ENCODE data around the gene FICD. TPM values are rescaled to one million over a fixed set of nuclear protein-coding genes. Genes with fewer than 3 reads are reported as not detected.

Gene FICD
- total and polyA plus RNA-seq, 3 donors from 2014 or later, result 10.0 to 16.7 (median 10.5) TPM

DNA sequence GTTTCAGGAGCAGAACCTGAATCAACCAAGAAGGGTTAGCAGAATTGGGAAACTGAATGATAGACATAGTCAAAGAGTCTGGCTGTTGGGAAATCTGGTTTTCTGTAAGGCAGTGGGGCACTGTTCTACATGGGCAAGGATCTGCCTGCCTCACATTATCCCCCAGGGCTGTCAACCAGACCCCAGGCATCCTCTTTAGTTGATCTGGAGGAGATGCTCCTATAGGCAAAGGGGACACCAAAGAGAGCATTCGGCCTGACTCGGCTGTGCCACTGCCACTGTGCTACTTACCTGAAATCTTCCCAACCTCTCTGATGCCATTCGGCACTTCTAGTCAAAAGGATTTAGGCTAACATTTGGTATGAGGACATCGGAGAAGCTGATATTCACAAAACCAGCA is 51.4 kb downstream of the FICD start:
- 88 to 90% methylated on average over 4 of the region's 4 CpGs for WGBS, 2 donors

GRCh38 chr12:108567406-108568337 is 52.6 kb downstream of the FICD start:
- WGBS, 2 donors, result 72 to 76% methylated on average over 7 of the region's 7 CpGs
- Histone ChIP-seq H3K9me3 (no peaks in the 10 kb centered on the region), H3K4me1 (peaks cover 28% of the 10 kb centered on the region), H3K27me3 (no peaks in the 10 kb centered on the region), H3K27ac (no peak overlapping the region), H3K36me3 (ENCODE audit: low read depth, missing control alignments) (no peaks in the 10 kb centered on the region), H3K4me3 (no peak overlapping the region)
- intact Hi-C loops (cut with DNase I; ENCODE audit: low total_unique reads), result no loop called here
- DNase-seq, result no peak
- TF ChIP-seq POLR2A (IDR thresholded peaks at IDR 0.05), result no peak
- no peak for TF ChIP-seq CTCF (IDR thresholded peaks at IDR 0.05)

More for the DNA sequence above, 51.4 kb downstream of the FICD start:
- H3K4me3 ChIP-seq, result no peak overlapping the region
- no peaks in the 10 kb centered on the region for H3K27me3 ChIP-seq
- H3K9me3 ChIP-seq, result no peaks in the 10 kb centered on the region
- no peaks in the 10 kb centered on the region for H3K36me3 ChIP-seq (ENCODE audit: low read depth, missing control alignments)
- H3K27ac ChIP-seq, result no peak overlapping the region
- peaks cover 28% of the 10 kb centered on the region for H3K4me1 ChIP-seq
- intact Hi-C loops (cut with DNase I; ENCODE audit: low total_unique reads), result no loop called here
- TF ChIP-seq CTCF (IDR thresholded peaks at IDR 0.05) (no peak), POLR2A (IDR thresholded peaks at IDR 0.05) (no peak)
- no peak for DNase-seq

DNA sequence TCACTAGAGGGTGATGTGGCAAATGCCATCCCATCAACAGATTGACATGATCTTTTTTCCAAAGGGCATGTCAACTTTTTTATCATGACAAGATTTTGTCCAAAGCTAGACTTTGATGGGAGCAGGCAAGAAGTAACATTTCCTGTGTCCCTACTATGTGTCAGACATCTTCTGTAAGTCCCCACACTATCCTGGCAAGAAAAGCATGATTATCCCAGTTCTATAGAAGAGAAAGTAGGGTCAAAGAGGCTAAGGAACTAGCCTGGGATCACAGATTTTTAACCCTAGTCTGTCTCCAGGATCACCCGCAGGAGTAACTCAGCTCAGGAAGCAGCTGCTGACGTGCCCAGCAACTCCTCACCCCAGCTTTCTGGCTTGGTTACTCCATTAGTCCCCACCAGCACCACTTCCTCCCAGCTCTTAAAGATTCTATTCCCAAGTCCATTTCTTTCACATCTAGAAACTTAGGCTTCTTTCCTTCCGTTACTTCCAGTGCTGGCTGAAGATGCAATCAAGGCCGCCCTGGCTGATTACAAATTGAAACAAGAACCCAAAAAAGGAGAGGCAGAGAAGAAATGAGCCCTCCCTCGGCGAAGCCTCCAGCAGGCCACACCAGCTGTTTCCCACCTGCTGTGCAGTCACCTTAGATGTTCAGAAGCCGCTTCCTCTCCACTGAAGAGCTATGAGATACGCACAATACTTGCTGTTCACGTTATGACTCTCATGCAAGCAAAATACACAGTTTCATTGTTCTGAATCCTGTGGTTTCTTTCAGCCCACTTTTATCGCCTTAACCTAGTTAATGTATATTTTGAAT is 53.5 kb downstream of the FICD start:
- Histone ChIP-seq H3K27me3 (no peaks in the 10 kb centered on the region), H3K27ac (no peak overlapping the region), H3K4me3 (no peak overlapping the region), H3K4me1 (peaks cover 27% of the 10 kb centered on the region), H3K36me3 (ENCODE audit: low read depth, missing control alignments) (no peaks in the 10 kb centered on the region), H3K9me3 (no peaks in the 10 kb centered on the region)
- TF ChIP-seq POLR2A (IDR thresholded peaks at IDR 0.05), result no peak
- no peak for TF ChIP-seq CTCF (IDR thresholded peaks at IDR 0.05)
- intact Hi-C loops (cut with DNase I; ENCODE audit: low total_unique reads), result no loop called here
- 58 to 67% methylated on average over 10 of the region's 10 CpGs for whole genome bisulfite sequencing, 2 donors
- DNase-seq, result no peak

Other genes starting within 250 kb of the FICD start
- gene CMKLR1, start 176.0 kb upstream of the FICD start, total RNA-seq, result 1 to 10 TPM; 2.4 to 4.8 TPM
- gene CMKLR1, start 176.0 kb upstream of the FICD start, polyA plus RNA-seq (ENCODE audit: insufficient read depth, low read depth, low replicate concordance), result 9.5 TPM
- gene SART3, start 45.9 kb downstream of the FICD start, total RNA-seq, result 100 to 1,000 TPM; 115 to 116 TPM
- gene SART3, start 45.9 kb downstream of the FICD start, polyA plus RNA-seq (ENCODE audit: insufficient read depth, low read depth, low replicate concordance), result 48.6 TPM
- 100 to 1,000 TPM; 221 to 238 TPM for gene ISCU, start 47.3 kb downstream of the FICD start, total RNA-seq
- gene ISCU, start 47.3 kb downstream of the FICD start, polyA plus RNA-seq (ENCODE audit: insufficient read depth, low read depth, low replicate concordance), result 217 TPM
- 1 to 10 TPM; 5.3 to 9.6 TPM for gene TMEM119, start 82.8 kb downstream of the FICD start, total RNA-seq
- gene TMEM119, start 82.8 kb downstream of the FICD start, polyA plus RNA-seq (ENCODE audit: insufficient read depth, low read depth, low replicate concordance), result 17.1 TPM
- 1 to 10 TPM; 1.1 to 2.7 TPM for gene SELPLG, start 118.6 kb downstream of the FICD start, total RNA-seq
- gene SELPLG, start 118.6 kb downstream of the FICD start, polyA plus RNA-seq (ENCODE audit: insufficient read depth, low read depth, low replicate concordance), result 10.4 TPM
- gene CORO1C, start 216.2 kb downstream of the FICD start, total RNA-seq, result 10 to 100 TPM; 57.2 to 73.4 TPM
- 70.2 TPM for gene CORO1C, start 216.2 kb downstream of the FICD start, polyA plus RNA-seq (ENCODE audit: insufficient read depth, low read depth, low replicate concordance)

All from testis (tissue), 3 donors.